IPS-20b (cell line): Measurements from ENCODE around the gene COL4A1.

Source experiments
- H3K27ac ChIP-seq: one replicate; pipeline ENCODE4 v1.5.1; 2013; ENCODE audit warnings: low read length
- H3K27me3 ChIP-seq: 2 replicates; pipeline ENCODE4 v1.6.1; 2013; ENCODE audit warnings: mild to moderate bottlenecking, low read length, inconsistent platforms; ENCODE audit not compliant: insufficient read depth
- H3K36me3 ChIP-seq: 2 replicates; pipeline ENCODE4 v1.6.1; 2013; ENCODE audit warnings: low read depth, mild to moderate bottlenecking, inconsistent platforms, low read length, moderate library complexity; ENCODE audit not compliant: insufficient read depth
- H3K4me1 ChIP-seq: 2 replicates; pipeline ENCODE4 v1.6.1; 2013; ENCODE audit warnings: mild to moderate bottlenecking, control low read depth, inconsistent platforms, low read length, moderate library complexity; ENCODE audit not compliant: insufficient read depth
- H3K4me3 ChIP-seq: 2 replicates; pipeline ENCODE4 v1.5.1; 2013; ENCODE audit warnings: mild to moderate bottlenecking, low read length, inconsistent platforms
- H3K9ac ChIP-seq: 2 replicates; pipeline ENCODE4 v1.6.1; 2013; ENCODE audit warnings: low read depth, mild to moderate bottlenecking, inconsistent platforms, low read length, moderate library complexity
- H3K9me3 ChIP-seq: 2 replicates; pipeline ENCODE4 v1.6.1; 2013; ENCODE audit warnings: mild to moderate bottlenecking, low read depth, low read length, inconsistent platforms; ENCODE audit not compliant: insufficient read depth

Gene COL4A1

DNA sequence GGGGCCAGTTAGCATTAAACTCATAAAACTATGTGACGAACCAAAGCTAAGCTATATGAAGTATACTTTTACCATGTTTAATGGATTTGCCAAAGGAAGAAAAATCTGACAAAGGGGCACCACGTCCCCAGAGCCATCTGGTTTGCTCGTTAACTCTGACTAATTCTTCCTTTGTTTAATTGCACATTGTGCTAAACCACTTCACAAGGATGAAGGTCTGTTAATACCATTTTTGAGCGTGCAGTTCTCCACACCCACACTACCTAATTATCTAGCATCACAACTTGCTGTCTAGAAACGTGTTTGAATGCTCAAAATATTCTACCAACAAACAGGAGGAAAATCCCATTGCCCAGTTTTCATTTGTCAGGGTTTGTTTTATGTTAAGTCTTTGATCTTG is 74.8 kb downstream of the COL4A1 start:
- Histone ChIP-seq H3K9ac (no peak overlapping the region), H3K4me1 (no peaks in the 10 kb centered on the region), H3K36me3 (no peaks in the 10 kb centered on the region), H3K27ac (no peak overlapping the region), H3K27me3 (no peaks in the 10 kb centered on the region), H3K4me3 (no peak overlapping the region), H3K9me3 (no peaks in the 10 kb centered on the region)

- H3K4me3 ChIP-seq, result no peak overlapping the region
- H3K9ac ChIP-seq, result no peak overlapping the region
- no peaks in the 10 kb centered on the region for H3K27me3 ChIP-seq
- no peaks in the 10 kb centered on the region for H3K9me3 ChIP-seq
- no peaks in the 10 kb centered on the region for H3K4me1 ChIP-seq
- H3K36me3 ChIP-seq, result no peaks in the 10 kb centered on the region
- H3K27ac ChIP-seq, result no peak overlapping the region
Observed at GRCh38 chr13:110231348-110232047, 75.5 kb downstream of the COL4A1 start.

DNA sequence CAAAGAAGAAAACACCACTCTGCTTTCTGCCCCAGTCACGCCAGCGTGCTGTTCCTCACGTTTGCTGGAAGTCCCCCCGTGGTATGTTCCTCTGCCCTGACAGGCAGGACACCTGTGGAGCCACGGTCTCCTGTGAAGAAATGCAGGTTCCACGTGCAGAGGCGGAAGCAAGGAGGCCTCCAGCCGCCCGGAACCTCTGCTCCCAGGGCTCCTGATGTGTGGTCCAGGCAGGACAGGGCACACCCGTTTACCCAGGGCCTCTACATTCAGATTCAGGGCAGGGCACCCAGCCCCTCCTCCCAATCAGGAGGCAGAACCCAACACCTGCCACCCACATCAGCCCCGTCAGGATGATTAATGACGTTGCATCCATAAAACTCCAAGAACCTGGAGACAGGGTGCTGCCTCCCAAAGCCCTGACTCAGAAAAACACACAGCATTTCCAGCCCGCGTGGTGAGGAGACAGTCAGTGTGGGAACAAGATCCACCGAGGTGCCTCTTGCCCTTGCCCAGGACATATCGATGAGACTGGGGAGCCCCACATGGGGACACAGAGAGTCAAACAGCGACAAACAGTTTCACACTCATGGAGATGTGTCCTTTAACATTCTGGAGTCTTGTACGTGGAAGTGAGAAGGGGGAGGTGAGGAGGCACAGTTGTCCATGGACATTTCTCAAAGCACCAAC is 76.2 kb downstream of the COL4A1 start:
- Histone ChIP-seq H3K4me3 (no peak overlapping the region), H3K27me3 (no peaks in the 10 kb centered on the region), H3K27ac (no peak overlapping the region), H3K4me1 (no peaks in the 10 kb centered on the region), H3K9ac (no peak overlapping the region), H3K9me3 (no peaks in the 10 kb centered on the region), H3K36me3 (no peaks in the 10 kb centered on the region)

- Histone ChIP-seq H3K27ac (no peak overlapping the region), H3K27me3 (no peaks in the 10 kb centered on the region), H3K36me3 (no peaks in the 10 kb centered on the region), H3K4me1 (no peaks in the 10 kb centered on the region), H3K4me3 (no peak overlapping the region), H3K9me3 (no peaks in the 10 kb centered on the region), H3K9ac (no peak overlapping the region)
Observed at GRCh38 chr13:110229905-110230563, 76.9 kb downstream of the COL4A1 start.

DNA sequence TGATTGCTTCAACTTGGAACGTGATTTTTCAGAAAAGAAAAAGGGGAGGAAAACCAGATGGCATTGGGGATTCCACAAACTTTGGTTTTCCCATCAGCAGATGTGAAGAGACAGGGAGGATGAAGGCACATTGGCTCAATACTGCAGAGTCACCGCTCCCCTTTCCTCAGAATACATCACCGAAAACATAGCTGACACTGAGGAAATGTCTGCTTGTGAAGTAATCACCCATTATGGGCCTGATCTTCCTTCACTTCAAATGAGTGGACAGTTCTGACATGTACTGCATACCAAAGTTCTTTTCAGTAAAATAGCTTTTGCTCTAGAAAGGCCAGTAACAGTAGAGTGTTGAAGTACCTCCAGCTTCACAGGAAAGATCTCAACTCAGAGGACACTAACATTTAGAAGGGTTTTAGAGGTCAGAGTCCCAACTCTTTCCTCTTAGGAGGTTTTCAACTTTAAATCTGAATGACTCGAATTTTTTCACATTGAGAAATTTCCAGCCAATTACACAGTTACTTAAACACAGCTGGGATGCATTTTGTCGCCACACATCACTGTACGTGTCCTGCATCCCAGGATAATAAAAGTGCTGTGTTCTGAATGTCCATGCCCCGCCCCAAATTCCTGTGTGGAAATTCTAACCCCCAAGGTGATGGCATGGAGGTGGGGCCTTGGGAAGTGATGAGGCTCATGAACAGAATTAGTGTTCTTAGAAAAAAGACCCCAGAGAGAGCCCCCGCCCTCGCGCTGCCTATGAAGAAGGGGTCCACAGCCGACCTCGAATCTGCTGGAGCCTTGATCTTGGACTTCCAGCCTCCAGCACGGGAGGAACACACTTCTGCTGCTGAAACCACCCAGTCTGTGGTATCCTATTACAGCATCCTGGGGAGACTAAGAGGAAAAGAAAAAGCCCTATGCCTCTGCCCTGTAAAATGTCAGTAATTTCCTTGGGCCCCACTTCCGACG is 77.7 kb downstream of the COL4A1 start:
- H3K27me3 ChIP-seq, result no peaks in the 10 kb centered on the region
- no peaks in the 10 kb centered on the region for H3K9me3 ChIP-seq
- H3K9ac ChIP-seq, result no peak overlapping the region
- no peak overlapping the region for H3K4me3 ChIP-seq
- H3K27ac ChIP-seq, result no peak overlapping the region
- no peaks in the 10 kb centered on the region for H3K36me3 ChIP-seq
- no peaks in the 10 kb centered on the region for H3K4me1 ChIP-seq

DNA sequence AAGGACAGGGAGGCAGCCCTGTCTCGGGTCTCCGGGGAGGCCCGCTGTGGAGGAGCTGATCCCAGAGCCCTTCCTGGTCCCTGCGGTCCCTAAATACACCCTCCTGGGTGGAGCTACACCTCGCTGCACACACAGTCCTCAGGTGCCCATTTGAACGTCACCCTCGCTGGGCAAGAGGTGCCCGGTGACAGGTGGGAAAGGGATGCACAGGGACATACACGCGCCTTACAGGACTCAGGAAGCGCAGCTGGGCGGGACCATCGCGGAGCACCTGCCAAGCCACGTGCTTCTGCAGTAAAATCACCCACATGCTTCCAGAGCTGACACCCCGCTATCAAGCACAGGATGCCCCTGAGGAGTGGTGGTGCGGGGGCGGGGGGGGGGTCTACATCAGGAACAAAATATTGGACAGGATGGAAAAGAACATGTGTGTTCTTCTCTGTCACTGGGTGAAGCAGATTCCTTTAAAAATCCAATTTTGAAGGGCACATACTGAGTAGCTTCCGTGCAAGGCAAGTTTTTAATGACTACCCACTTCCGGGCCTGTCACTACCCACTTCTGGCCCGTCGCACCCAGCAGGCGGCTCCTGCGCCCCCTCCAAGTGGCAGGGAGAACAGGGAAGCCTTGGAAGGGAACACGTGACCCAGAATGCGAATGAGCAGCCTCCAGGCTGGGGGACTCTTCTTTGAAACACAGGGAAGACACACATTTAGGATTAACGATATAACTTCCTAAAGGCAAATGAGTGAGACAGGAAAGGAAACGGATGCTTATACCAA is 78.9 kb downstream of the COL4A1 start:
- Histone ChIP-seq H3K9ac (no peak overlapping the region), H3K27me3 (no peaks in the 10 kb centered on the region), H3K27ac (no peak overlapping the region), H3K4me3 (no peak overlapping the region), H3K9me3 (no peaks in the 10 kb centered on the region), H3K36me3 (no peaks in the 10 kb centered on the region), H3K4me1 (no peaks in the 10 kb centered on the region)

GRCh38 chr13:110227416-110227815 is 79.5 kb downstream of the COL4A1 start:
- Histone ChIP-seq H3K9me3 (no peaks in the 10 kb centered on the region), H3K4me1 (no peaks in the 10 kb centered on the region), H3K9ac (no peak overlapping the region)

DNA sequence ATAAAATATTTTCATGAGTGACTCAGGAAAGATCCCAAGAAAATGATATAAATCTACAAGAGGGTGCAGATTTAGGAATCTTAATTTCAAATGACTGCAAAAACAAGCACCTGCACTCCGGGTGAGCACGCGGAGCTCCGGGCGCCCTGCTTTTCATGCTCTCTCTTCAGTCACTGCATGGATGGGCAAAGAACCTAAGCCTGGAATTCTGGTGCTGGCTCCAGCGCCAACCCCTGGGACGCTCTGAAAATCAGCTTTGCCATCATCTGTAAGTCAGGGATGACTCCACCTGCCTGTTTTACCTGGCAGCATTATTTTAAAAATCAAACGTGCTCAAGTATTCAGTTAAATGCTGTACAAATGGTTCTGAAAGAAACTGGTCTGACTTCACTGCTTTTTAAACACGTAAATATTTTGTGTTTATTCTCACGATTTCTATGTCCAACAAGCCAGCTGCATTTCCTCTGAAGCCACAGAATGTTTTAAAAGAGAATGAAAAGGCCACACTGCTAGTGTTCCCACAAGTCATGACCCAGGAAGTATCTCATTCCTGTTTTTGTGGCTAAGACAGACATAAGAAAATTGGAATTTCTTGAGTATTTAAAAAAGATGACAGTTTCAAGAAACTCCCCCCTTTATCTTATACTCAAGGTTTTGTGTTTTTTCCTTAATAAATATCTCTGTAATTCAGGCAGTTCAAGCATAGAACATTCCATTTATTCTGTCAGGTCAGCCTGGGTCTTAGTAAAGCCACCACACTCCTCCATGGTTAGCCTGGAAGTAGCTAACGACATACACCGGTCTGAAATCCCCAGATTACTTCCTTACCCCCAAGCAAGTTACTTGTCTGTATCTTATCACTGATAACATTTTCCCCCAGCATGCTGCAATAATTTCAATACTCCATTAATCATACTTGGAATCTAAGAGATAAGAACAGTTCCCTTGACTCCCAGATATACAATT is 81.1 kb downstream of the COL4A1 start:
- H3K9me3 ChIP-seq, result no peaks in the 10 kb centered on the region
- H3K27ac ChIP-seq, result no peak overlapping the region
- H3K4me3 ChIP-seq, result no peak overlapping the region
- no peaks in the 10 kb centered on the region for H3K4me1 ChIP-seq
- no peak overlapping the region for H3K9ac ChIP-seq
- H3K27me3 ChIP-seq, result no peaks in the 10 kb centered on the region
- H3K36me3 ChIP-seq, result no peaks in the 10 kb centered on the region

More at GRCh38 chr13:110227416-110227815, 79.5 kb downstream of the COL4A1 start:
- Histone ChIP-seq H3K4me3 (no peak overlapping the region), H3K27ac (no peak overlapping the region), H3K27me3 (no peaks in the 10 kb centered on the region), H3K36me3 (no peaks in the 10 kb centered on the region)

DNA sequence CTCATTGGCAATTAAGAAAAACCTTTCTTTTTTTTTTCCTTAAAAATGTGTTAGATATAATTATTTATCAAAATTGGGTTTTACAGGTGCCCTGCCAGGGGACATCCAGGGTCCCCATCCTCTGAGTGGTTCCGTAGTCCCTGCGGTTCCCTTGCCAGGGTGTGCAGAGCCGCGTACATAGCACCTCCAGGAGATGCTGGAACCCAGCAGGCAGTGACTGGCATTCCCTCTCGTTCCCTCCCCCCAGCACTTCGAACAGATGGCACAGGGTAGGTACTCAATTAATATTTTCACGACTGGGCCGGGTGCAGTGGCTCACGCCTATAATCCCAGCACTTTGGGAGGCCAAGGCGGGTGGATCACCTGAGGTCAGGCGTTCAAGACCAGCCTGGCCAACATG is 82.0 kb downstream of the COL4A1 start:
- no peak overlapping the region for H3K27ac ChIP-seq

DNA sequence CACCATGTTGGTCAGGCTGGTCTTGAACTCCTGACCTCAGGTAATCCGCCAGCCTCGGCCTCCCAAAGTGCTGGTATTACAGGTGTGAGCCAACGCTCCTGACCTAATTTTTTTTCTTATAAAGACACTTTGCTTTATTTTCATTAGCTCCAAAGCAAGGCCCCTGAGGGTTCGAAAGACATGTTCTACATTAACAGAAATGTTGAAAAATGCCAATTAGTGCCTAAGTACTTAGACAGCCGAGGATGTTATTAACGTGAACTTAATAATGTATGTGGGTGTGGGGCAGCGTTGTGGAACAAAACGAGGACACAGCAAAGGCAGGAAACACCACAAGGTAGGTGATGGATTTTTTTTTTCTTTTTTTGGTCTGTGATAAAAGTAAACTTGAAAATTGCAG is 82.4 kb downstream of the COL4A1 start:
- Histone ChIP-seq H3K27me3 (no peaks in the 10 kb centered on the region), H3K4me3 (no peak overlapping the region), H3K36me3 (no peaks in the 10 kb centered on the region), H3K9ac (no peak overlapping the region), H3K9me3 (no peaks in the 10 kb centered on the region), H3K4me1 (no peaks in the 10 kb centered on the region), H3K27ac (no peak overlapping the region)

More for the DNA sequence above, 82.0 kb downstream of the COL4A1 start:
- no peaks in the 10 kb centered on the region for H3K27me3 ChIP-seq
- no peaks in the 10 kb centered on the region for H3K9me3 ChIP-seq
- H3K9ac ChIP-seq, result no peak overlapping the region
- H3K4me1 ChIP-seq, result no peaks in the 10 kb centered on the region
- no peaks in the 10 kb centered on the region for H3K36me3 ChIP-seq
- no peak overlapping the region for H3K4me3 ChIP-seq
